ENCODE results near the gene WFS1.

Gene WFS1

GRCh38 chr4:6253111-6253510, 16.5 kb upstream of the WFS1 start:
- ATAC-seq (ENCODE audit: low read depth) (no peak), DNase-seq (ENCODE audit: low spot score) (no peak)
- peaks cover 26% of the 10 kb centered on the region for H3K27me3 ChIP-seq (ENCODE audit: insufficient read depth, poor library complexity, severe bottlenecking)
- H3K4me1 ChIP-seq (ENCODE audit: insufficient read depth, poor library complexity, severe bottlenecking) = no peaks in the 10 kb centered on the region
- H3K36me3 ChIP-seq (ENCODE audit: low read depth) = no peaks in the 10 kb centered on the region
- H3K4me3 ChIP-seq (ENCODE audit: severe bottlenecking) = no peak overlapping the region
- TF ChIP-seq CTCF (IDR thresholded peaks at IDR 0.05; ENCODE audit: poor library complexity, severe bottlenecking) = no peak
- no peaks in the 10 kb centered on the region for H3K9me3 ChIP-seq (ENCODE audit: severe bottlenecking)
- no peak overlapping the region for H3K27ac ChIP-seq (ENCODE audit: poor library complexity, severe bottlenecking)

GRCh38 chr4:6253961-6254360, 15.7 kb upstream of the WFS1 start:
- Histone ChIP-seq H3K27ac (ENCODE audit: poor library complexity, severe bottlenecking) (no peak overlapping the region), H3K4me1 (ENCODE audit: insufficient read depth, poor library complexity, severe bottlenecking) (no peaks in the 10 kb centered on the region), H3K4me3 (ENCODE audit: severe bottlenecking) (no peak overlapping the region), H3K9me3 (ENCODE audit: severe bottlenecking) (no peaks in the 10 kb centered on the region), H3K27me3 (ENCODE audit: insufficient read depth, poor library complexity, severe bottlenecking) (peaks cover 18% of the 10 kb centered on the region), H3K36me3 (ENCODE audit: low read depth) (no peaks in the 10 kb centered on the region)
- ATAC-seq (ENCODE audit: low read depth) (no peak), DNase-seq (ENCODE audit: low spot score) (no peak)
- TF ChIP-seq CTCF (IDR thresholded peaks at IDR 0.05; ENCODE audit: poor library complexity, severe bottlenecking) = no peak

- Histone ChIP-seq H3K27me3 (ENCODE audit: insufficient read depth, poor library complexity, severe bottlenecking) (no peaks in the 10 kb centered on the region), H3K27ac (ENCODE audit: poor library complexity, severe bottlenecking) (no peak overlapping the region), H3K4me1 (ENCODE audit: insufficient read depth, poor library complexity, severe bottlenecking) (no peaks in the 10 kb centered on the region), H3K4me3 (ENCODE audit: severe bottlenecking) (no peak overlapping the region), H3K36me3 (ENCODE audit: low read depth) (no peaks in the 10 kb centered on the region), H3K9me3 (ENCODE audit: severe bottlenecking) (no peaks in the 10 kb centered on the region)
- no peak for DNase-seq (ENCODE audit: low spot score)
- ATAC-seq (ENCODE audit: low read depth) = no peak
- TF ChIP-seq CTCF (IDR thresholded peaks at IDR 0.05; ENCODE audit: poor library complexity, severe bottlenecking) = no peak
Measured at GRCh38 chr4:6256141-6256540, 13.5 kb upstream of the WFS1 start.

GRCh38 chr4:6257247-6258025, 12.2 kb upstream of the WFS1 start:
- H3K27me3 ChIP-seq (ENCODE audit: insufficient read depth, poor library complexity, severe bottlenecking) = no peaks in the 10 kb centered on the region
- no peaks in the 10 kb centered on the region for H3K36me3 ChIP-seq (ENCODE audit: low read depth)
- H3K4me1 ChIP-seq (ENCODE audit: insufficient read depth, poor library complexity, severe bottlenecking) = no peaks in the 10 kb centered on the region
- H3K27ac ChIP-seq (ENCODE audit: poor library complexity, severe bottlenecking) = no peak overlapping the region
- no peak for TF ChIP-seq CTCF (IDR thresholded peaks at IDR 0.05; ENCODE audit: poor library complexity, severe bottlenecking)
- no peak for DNase-seq (ENCODE audit: low spot score)
- H3K4me3 ChIP-seq (ENCODE audit: severe bottlenecking) = no peak overlapping the region
- H3K9me3 ChIP-seq (ENCODE audit: severe bottlenecking) = no peaks in the 10 kb centered on the region
- no peak; the same call in 2 of the 3 replicates for ATAC-seq (ENCODE audit: low read depth)

GRCh38 chr4:6258026-6258360, 11.7 kb upstream of the WFS1 start:
- no peaks in the 10 kb centered on the region for H3K4me1 ChIP-seq (ENCODE audit: insufficient read depth, poor library complexity, severe bottlenecking)
- no peak for TF ChIP-seq CTCF (IDR thresholded peaks at IDR 0.05; ENCODE audit: poor library complexity, severe bottlenecking)
- no peak for DNase-seq (ENCODE audit: low spot score)
- no peaks in the 10 kb centered on the region for H3K9me3 ChIP-seq (ENCODE audit: severe bottlenecking)
- no peak overlapping the region for H3K27ac ChIP-seq (ENCODE audit: poor library complexity, severe bottlenecking)
- no peaks in the 10 kb centered on the region for H3K27me3 ChIP-seq (ENCODE audit: insufficient read depth, poor library complexity, severe bottlenecking)
- no peaks in the 10 kb centered on the region for H3K36me3 ChIP-seq (ENCODE audit: low read depth)
- ATAC-seq (ENCODE audit: low read depth) = no peak
- H3K4me3 ChIP-seq (ENCODE audit: severe bottlenecking) = no peak overlapping the region

All from RWPE2 (cell line).